ENCODE measurements around the gene MOB1A. TPM values are rescaled to one million over a fixed set of nuclear protein-coding genes. Genes with fewer than 3 reads are reported as not detected.

Gene MOB1A
- total RNA-seq, 1 donor = 122 TPM

- no peak for TF ChIP-seq CTCF (IDR thresholded peaks at IDR 0.05; ENCODE audit: extremely low read depth, low read depth, low read length)
- peaks cover 11% of the 10 kb centered on the region for H3K4me1 ChIP-seq (ENCODE audit: insufficient read depth, low read length)
- peaks cover 24% of the 10 kb centered on the region for H4K20me1 ChIP-seq (ENCODE audit: insufficient read depth, low read length)
- peak overlapping the region; percentile 80 for H3K27ac ChIP-seq (ENCODE audit: low read depth, low read length)
- H3K79me2 ChIP-seq (ENCODE audit: insufficient read depth, low read length) = peaks cover 51% of the 10 kb centered on the region
- DNase-seq (ENCODE audit: insufficient read length, low spot score, missing footprints) = no peak
- no peaks in the 10 kb centered on the region for H3K36me3 ChIP-seq (ENCODE audit: insufficient read depth, low read length)
- H3K4me2 ChIP-seq (ENCODE audit: insufficient read depth, low read length) = peak overlapping the region; percentile 81
- H3K9me3 ChIP-seq (ENCODE audit: low read depth, low read length) = no peaks in the 10 kb centered on the region
- no peaks in the 10 kb centered on the region for H3K27me3 ChIP-seq (ENCODE audit: insufficient read depth, low read length)
- peak overlapping the region; percentile 85 for H2AFZ ChIP-seq (ENCODE audit: low read length)
- H3K4me3 ChIP-seq (ENCODE audit: insufficient read depth, low read length) = peak overlapping the region; percentile 91
Observed at GRCh38 chr2:74177696-74178095, 983 bp downstream of the MOB1A start.

GRCh38 chr2:74174909-74175308 lies 3.8 kb downstream of the MOB1A start:
- Histone ChIP-seq H3K27me3 (ENCODE audit: insufficient read depth, low read length) (no peaks in the 10 kb centered on the region), H3K27ac (ENCODE audit: low read depth, low read length) (no peak overlapping the region), H3K9me3 (ENCODE audit: low read depth, low read length) (no peaks in the 10 kb centered on the region), H3K4me2 (ENCODE audit: insufficient read depth, low read length) (no peak overlapping the region), H2AFZ (ENCODE audit: low read length) (no peak overlapping the region), H3K4me1 (ENCODE audit: insufficient read depth, low read length) (peaks cover 11% of the 10 kb centered on the region), H3K79me2 (ENCODE audit: insufficient read depth, low read length) (peaks cover 71% of the 10 kb centered on the region), H3K4me3 (ENCODE audit: insufficient read depth, low read length) (no peak overlapping the region), H4K20me1 (ENCODE audit: insufficient read depth, low read length) (peaks cover 24% of the 10 kb centered on the region), H3K36me3 (ENCODE audit: insufficient read depth, low read length) (peaks cover 22% of the 10 kb centered on the region)
- no peak for DNase-seq (ENCODE audit: insufficient read length, low spot score, missing footprints)
- no peak for TF ChIP-seq CTCF (IDR thresholded peaks at IDR 0.05; ENCODE audit: extremely low read depth, low read depth, low read length)

GRCh38 chr2:74168739-74169138 lies 9.9 kb downstream of the MOB1A start:
- Histone ChIP-seq H3K4me2 (ENCODE audit: insufficient read depth, low read length) (no peak overlapping the region), H3K79me2 (ENCODE audit: insufficient read depth, low read length) (peaks cover 55% of the 10 kb centered on the region), H2AFZ (ENCODE audit: low read length) (no peak overlapping the region), H3K36me3 (ENCODE audit: insufficient read depth, low read length) (peaks cover 79% of the 10 kb centered on the region), H4K20me1 (ENCODE audit: insufficient read depth, low read length) (peaks cover 3% of the 10 kb centered on the region), H3K27ac (ENCODE audit: low read depth, low read length) (no peak overlapping the region), H3K27me3 (ENCODE audit: insufficient read depth, low read length) (no peaks in the 10 kb centered on the region), H3K9me3 (ENCODE audit: low read depth, low read length) (no peaks in the 10 kb centered on the region), H3K4me1 (ENCODE audit: insufficient read depth, low read length) (no peaks in the 10 kb centered on the region), H3K4me3 (ENCODE audit: insufficient read depth, low read length) (no peak overlapping the region)
- TF ChIP-seq CTCF (IDR thresholded peaks at IDR 0.05; ENCODE audit: extremely low read depth, low read depth, low read length) = no peak
- DNase-seq (ENCODE audit: insufficient read length, low spot score, missing footprints) = no peak

- DNase-seq (ENCODE audit: insufficient read length, low spot score, missing footprints) = no peak
- no peak overlapping the region for H3K27ac ChIP-seq (ENCODE audit: low read depth, low read length)
- TF ChIP-seq CTCF (IDR thresholded peaks at IDR 0.05; ENCODE audit: extremely low read depth, low read depth, low read length) = no peak
- no peak overlapping the region for H3K4me3 ChIP-seq (ENCODE audit: insufficient read depth, low read length)
- peaks cover 46% of the 10 kb centered on the region for H3K79me2 ChIP-seq (ENCODE audit: insufficient read depth, low read length)
- H3K36me3 ChIP-seq (ENCODE audit: insufficient read depth, low read length) = peaks cover 91% of the 10 kb centered on the region
- H3K9me3 ChIP-seq (ENCODE audit: low read depth, low read length) = no peaks in the 10 kb centered on the region
- no peaks in the 10 kb centered on the region for H3K4me1 ChIP-seq (ENCODE audit: insufficient read depth, low read length)
- H3K4me2 ChIP-seq (ENCODE audit: insufficient read depth, low read length) = no peak overlapping the region
- no peaks in the 10 kb centered on the region for H3K27me3 ChIP-seq (ENCODE audit: insufficient read depth, low read length)
- peaks cover 3% of the 10 kb centered on the region for H4K20me1 ChIP-seq (ENCODE audit: insufficient read depth, low read length)
- H2AFZ ChIP-seq (ENCODE audit: low read length) = no peak overlapping the region
Observed at GRCh38 chr2:74164761-74165160, 13.9 kb downstream of the MOB1A start.

All from osteoblast (primary cell).